A549 (cell line): Measurements from ENCODE around the gene RAB33B.

Experiments used
- MAX ChIP-seq: IDR thresholded peaks from 2 replicates; pipeline ENCODE4 v1.6.1; 2012
- REST ChIP-seq: fragments of 200-600 bp; sonication (generic); IDR thresholded peaks from 2 replicates; pipeline ENCODE4 v1.6.1; 2016; ENCODE audit warnings: antibody characterized with exemption, mild to moderate bottlenecking, moderate library complexity
- RFX5 ChIP-seq: fragments of 450-650 bp; IDR thresholded peaks from 2 replicates; pipeline ENCODE4 v1.7.1; 2014; ENCODE audit warnings: antibody characterized with exemption, mild to moderate bottlenecking, moderate library complexity
- TF ChIP-seq, protein P1 (sequence below): fragments of 150-350 bp; IDR thresholded peaks from 2 replicates; pipeline ENCODE4 v1.6.1; 2014; ENCODE audit warnings: low read depth, mild to moderate bottlenecking, low read length

- TF ChIP-seq MAX = no peak
- TF ChIP-seq REST = no peak
- no peak for TF ChIP-seq RFX5
- TF ChIP-seq, protein P1, sequence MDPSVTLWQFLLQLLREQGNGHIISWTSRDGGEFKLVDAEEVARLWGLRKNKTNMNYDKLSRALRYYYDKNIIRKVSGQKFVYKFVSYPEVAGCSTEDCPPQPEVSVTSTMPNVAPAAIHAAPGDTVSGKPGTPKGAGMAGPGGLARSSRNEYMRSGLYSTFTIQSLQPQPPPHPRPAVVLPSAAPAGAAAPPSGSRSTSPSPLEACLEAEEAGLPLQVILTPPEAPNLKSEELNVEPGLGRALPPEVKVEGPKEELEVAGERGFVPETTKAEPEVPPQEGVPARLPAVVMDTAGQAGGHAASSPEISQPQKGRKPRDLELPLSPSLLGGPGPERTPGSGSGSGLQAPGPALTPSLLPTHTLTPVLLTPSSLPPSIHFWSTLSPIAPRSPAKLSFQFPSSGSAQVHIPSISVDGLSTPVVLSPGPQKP = no peak
These were observed 35.7 kb downstream of the RAB33B start for GRCh38 chr4:139489638-139490037.
